ENCODE data around the gene EXOSC5.

Gene EXOSC5

DNA sequence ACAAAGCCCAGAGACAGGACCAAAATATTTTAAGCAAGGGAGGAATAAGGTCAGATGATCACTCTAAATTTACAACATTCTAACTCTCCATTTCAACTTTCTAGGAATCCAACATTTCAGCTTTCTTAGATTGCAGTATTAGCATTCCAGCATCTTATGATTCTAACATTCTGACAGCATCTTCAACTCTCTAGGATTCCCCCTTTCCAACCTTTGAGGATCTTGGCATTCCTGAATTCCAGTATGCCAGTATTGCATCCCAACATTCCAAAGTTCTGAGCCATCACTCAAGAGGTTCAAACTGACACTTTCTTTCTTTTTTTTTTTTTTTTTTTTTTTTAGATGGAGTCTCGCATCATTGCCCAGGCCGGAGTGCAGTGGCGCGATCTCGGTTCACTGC, 57.2 kb downstream of the EXOSC5 start:
- DNase-seq = no peak
